Upper lobe of left lung (tissue), 4 donors: Measurements from ENCODE around the gene DMXL2.

Experiments
- EP300 ChIP-seq, 4 donors: sonication (generic); formaldehyde crosslinking; IDR thresholded peaks; one replicate each; pipeline ENCODE4 v1.5.1; 2017; ENCODE audit warnings: antibody characterized with exemption in 4 of 4, control low read depth in 2 of 4
- TF ChIP-seq, protein P1 (sequence below), 6 experiments: fragments of 450-650 bp in 4 of 6; fragments of 200-600 bp in 2 of 6; sonication (generic) in 2 of 6; IDR thresholded peaks; one replicate each; pipeline ENCODE4 v1.5.1; 2016 to 2019; ENCODE audit warnings: antibody characterized with exemption in 6 of 6

DNA sequence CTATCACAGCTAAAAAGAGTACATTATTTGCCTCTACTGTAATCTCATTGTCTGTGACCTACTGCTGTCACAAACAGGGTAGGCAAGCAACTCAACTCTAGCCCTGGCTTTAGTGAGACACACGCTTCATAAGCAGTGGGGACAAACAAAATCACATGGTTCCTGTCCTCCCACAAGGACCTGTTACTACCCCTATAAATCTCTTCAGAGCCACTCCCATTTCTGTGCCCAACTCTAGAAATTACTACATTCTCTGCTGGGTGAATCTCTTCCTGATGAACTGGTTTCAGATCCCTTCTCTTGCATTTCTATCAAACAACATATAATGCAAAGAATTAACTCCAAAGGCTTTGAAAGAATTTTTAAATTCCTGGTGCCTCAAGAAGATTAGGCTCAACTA, 117.3 kb downstream of the DMXL2 start:
- TF ChIP-seq, protein P1, sequence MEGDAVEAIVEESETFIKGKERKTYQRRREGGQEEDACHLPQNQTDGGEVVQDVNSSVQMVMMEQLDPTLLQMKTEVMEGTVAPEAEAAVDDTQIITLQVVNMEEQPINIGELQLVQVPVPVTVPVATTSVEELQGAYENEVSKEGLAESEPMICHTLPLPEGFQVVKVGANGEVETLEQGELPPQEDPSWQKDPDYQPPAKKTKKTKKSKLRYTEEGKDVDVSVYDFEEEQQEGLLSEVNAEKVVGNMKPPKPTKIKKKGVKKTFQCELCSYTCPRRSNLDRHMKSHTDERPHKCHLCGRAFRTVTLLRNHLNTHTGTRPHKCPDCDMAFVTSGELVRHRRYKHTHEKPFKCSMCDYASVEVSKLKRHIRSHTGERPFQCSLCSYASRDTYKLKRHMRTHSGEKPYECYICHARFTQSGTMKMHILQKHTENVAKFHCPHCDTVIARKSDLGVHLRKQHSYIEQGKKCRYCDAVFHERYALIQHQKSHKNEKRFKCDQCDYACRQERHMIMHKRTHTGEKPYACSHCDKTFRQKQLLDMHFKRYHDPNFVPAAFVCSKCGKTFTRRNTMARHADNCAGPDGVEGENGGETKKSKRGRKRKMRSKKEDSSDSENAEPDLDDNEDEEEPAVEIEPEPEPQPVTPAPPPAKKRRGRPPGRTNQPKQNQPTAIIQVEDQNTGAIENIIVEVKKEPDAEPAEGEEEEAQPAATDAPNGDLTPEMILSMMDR (IDR thresholded peaks at IDR 0.05): no peak
- no peak for TF ChIP-seq EP300 (IDR thresholded peaks at IDR 0.05)
